HCT116 (cell line): ENCODE data around the gene GDI1.

Experiments
- CTCF ChIP-seq, 3 experiments: fragments of 200-600 bp in 1 of 3; sonication (generic) in 1 of 3; IDR thresholded peaks in 2 of 3; conservative IDR thresholded peaks in 1 of 3; 2 replicates each; pipeline ENCODE4 v1.5.1; 2012 to 2017; ENCODE audit warnings: low read depth in 2 of 3, low read length in 2 of 3, antibody characterized with exemption in 1 of 3, borderline replicate concordance in 1 of 3, control low read depth in 1 of 3, mild to moderate bottlenecking in 1 of 3, mixed read lengths in 1 of 3, mixed run types in 1 of 3, moderate library complexity in 1 of 3; ENCODE audit not compliant: insufficient read depth in 1 of 3
- EZH2phosphoT487 ChIP-seq: fragments of 200-600 bp; IDR thresholded peaks from 2 replicates; pipeline ENCODE4 v1.6.1; 2018; ENCODE audit warnings: antibody characterized with exemption, borderline replicate concordance
- POLR2A ChIP-seq: IDR thresholded peaks from 2 replicates; pipeline ENCODE4 v1.7.0; 2011; ENCODE audit warnings: borderline replicate concordance; ENCODE audit not compliant: insufficient read depth, insufficient read length; ENCODE audit errors: extremely low read depth
- POLR2AphosphoS5 ChIP-seq: IDR thresholded peaks from 2 replicates; pipeline ENCODE4 v1.6.1; 2011; ENCODE audit warnings: mild to moderate bottlenecking, low read depth, low read length, moderate library complexity
- TCF7L2 ChIP-seq: IDR thresholded peaks from 2 replicates; pipeline ENCODE4 v1.7.0; 2011; ENCODE audit warnings: borderline replicate concordance, inconsistent platforms; ENCODE audit not compliant: insufficient read depth, insufficient read length; ENCODE audit errors: extremely low read depth

- TF ChIP-seq CTCF (IDR thresholded peaks at IDR 0.05 in 2 of 3, conservative IDR thresholded peaks at IDR 0.05 in 1 of 3; ENCODE audit: borderline replicate concordance in 1 of 3, insufficient read depth in 1 of 3, low read depth in 2 of 3, low read length in 2 of 3) (no peak), POLR2A (no peak), EZH2phosphoT487 (no peak), TCF7L2 (no peak), POLR2AphosphoS5 (peak; percentile 37)
Measured at GRCh38 chrX:154476821-154477220, 39.9 kb downstream of the GDI1 start.
